ENCODE data around the gene DUT.

The DUT gene

GRCh38 chr15:48388910-48389309 lies 57.7 kb downstream of the DUT start:
- Histone ChIP-seq H3K4me3 (ENCODE audit: low read depth, low read length) (no peak overlapping the region), H3K27ac (ENCODE audit: low read depth, low read length) (no peak overlapping the region), H3K27me3 (ENCODE audit: control insufficient read depth, insufficient read depth, low read length) (no peaks in the 10 kb centered on the region), H3K4me1 (ENCODE audit: control insufficient read depth, insufficient read depth, low read length) (no peaks in the 10 kb centered on the region), H3K36me3 (ENCODE audit: control insufficient read depth, insufficient read depth, low read length) (no peaks in the 10 kb centered on the region), H3K9me3 (ENCODE audit: control insufficient read depth, insufficient read depth, low read depth, low read length) (no peaks in the 10 kb centered on the region), H3K9ac (ENCODE audit: low read length) (no peak overlapping the region)

DNA sequence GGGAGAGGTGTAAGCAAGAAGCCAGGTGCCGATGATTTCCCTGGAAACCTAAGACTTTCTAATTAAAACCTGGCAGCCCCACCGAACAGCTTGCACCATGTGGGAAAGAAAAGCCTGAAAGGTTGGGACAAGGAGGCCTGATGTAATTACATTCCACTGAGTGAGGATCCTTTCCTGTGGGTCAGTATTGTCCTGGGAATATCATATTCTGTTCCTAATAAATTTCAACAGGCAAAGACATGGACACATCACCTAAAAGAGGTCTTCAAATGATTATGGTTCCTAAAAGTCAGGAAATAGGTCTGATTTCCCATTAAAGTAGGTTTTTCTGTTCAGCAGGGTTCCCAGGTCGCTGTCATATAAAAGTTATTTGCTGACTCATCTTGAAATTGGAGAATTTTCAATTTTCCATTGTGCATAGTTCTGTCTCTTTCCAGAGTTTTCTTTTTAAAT lies 58.5 kb downstream of the DUT start:
- Histone ChIP-seq H3K36me3 (ENCODE audit: control insufficient read depth, insufficient read depth, low read length) (no peaks in the 10 kb centered on the region), H3K9me3 (ENCODE audit: control insufficient read depth, insufficient read depth, low read depth, low read length) (no peaks in the 10 kb centered on the region), H3K4me3 (ENCODE audit: low read depth, low read length) (no peak overlapping the region), H3K27ac (ENCODE audit: low read depth, low read length) (no peak overlapping the region), H3K27me3 (ENCODE audit: control insufficient read depth, insufficient read depth, low read length) (no peaks in the 10 kb centered on the region), H3K4me1 (ENCODE audit: control insufficient read depth, insufficient read depth, low read length) (no peaks in the 10 kb centered on the region), H3K9ac (ENCODE audit: low read length) (no peak overlapping the region)

GRCh38 chr15:48391950-48392349 lies 60.7 kb downstream of the DUT start:
- H3K9ac ChIP-seq (ENCODE audit: low read length), result no peak overlapping the region
- no peaks in the 10 kb centered on the region for H3K27me3 ChIP-seq (ENCODE audit: control insufficient read depth, insufficient read depth, low read length)
- H3K27ac ChIP-seq (ENCODE audit: low read depth, low read length), result no peak overlapping the region
- H3K4me1 ChIP-seq (ENCODE audit: control insufficient read depth, insufficient read depth, low read length), result no peaks in the 10 kb centered on the region
- H3K4me3 ChIP-seq (ENCODE audit: low read depth, low read length), result no peak overlapping the region
- no peaks in the 10 kb centered on the region for H3K9me3 ChIP-seq (ENCODE audit: control insufficient read depth, insufficient read depth, low read depth, low read length)
- H3K36me3 ChIP-seq (ENCODE audit: control insufficient read depth, insufficient read depth, low read length), result no peaks in the 10 kb centered on the region

- Histone ChIP-seq H3K9me3 (ENCODE audit: control insufficient read depth, insufficient read depth, low read depth, low read length) (no peaks in the 10 kb centered on the region), H3K4me1 (ENCODE audit: control insufficient read depth, insufficient read depth, low read length) (no peaks in the 10 kb centered on the region), H3K9ac (ENCODE audit: low read length) (no peak overlapping the region), H3K4me3 (ENCODE audit: low read depth, low read length) (no peak overlapping the region), H3K27me3 (ENCODE audit: control insufficient read depth, insufficient read depth, low read length) (no peaks in the 10 kb centered on the region), H3K36me3 (ENCODE audit: control insufficient read depth, insufficient read depth, low read length) (no peaks in the 10 kb centered on the region), H3K27ac (ENCODE audit: low read depth, low read length) (no peak overlapping the region)
These were observed 61.1 kb downstream of the DUT start for GRCh38 chr15:48392356-48392755.
